Measurements from ENCODE around the gene IQSEC1. TPM values are rescaled to one million over a fixed set of nuclear protein-coding genes. Genes with fewer than 3 reads are reported as not detected.

IQSEC1 gene
- polyA plus RNA-seq, 2 of the 4 experiments (the other 2 are of a cell fraction): 3.7 to 10.7 TPM

GRCh38 chr3:13020159-13020750 is 53.0 kb downstream of the IQSEC1 start:
- ChIA-PET CTCF (interaction anchor here (1.3 to 1.4 kb wide), 3 partner anchors 10 to 25 kb away, joined by 4 to 5 read pairs (median 5); no protein-coding TSS in a partner anchor), POLR2A (no interaction called here)
- FAIRE-seq (no peak), ATAC-seq (no peak), DNase-seq (ENCODE audit: low read depth in 1 of 2, low spot score in 1 of 2) (no peak)
- Histone ChIP-seq H3K4me3 (no peak overlapping the region), H3K27ac (peak overlapping the region in 1 of 2 experiments; percentile 1; a peak in 1 of 6 replicates), H3K4me2 (no peak overlapping the region), H3K4me1 (peaks cover 32% of the 10 kb centered on the region), H3K9me3 (no peaks in the 10 kb centered on the region)
- WGBS (ENCODE audit: missing lambda C conversion rate): 81% methylated on average over 5 of the region's 6 CpGs
- TF ChIP-seq POLR2AphosphoS2 (conservative IDR thresholded peaks at IDR 0.05; ENCODE audit: low read length) (no peak), USF2 (IDR thresholded peaks at IDR 0.05) (no peak), BHLHE40 (IDR thresholded peaks at IDR 0.05; ENCODE audit: low read depth, low read length) (no peak), SMC3 (IDR thresholded peaks at IDR 0.05) (no peak)

GRCh38 chr3:13019243-13020095 is 53.8 kb downstream of the IQSEC1 start:
- Histone ChIP-seq H3K4me3 (no peak overlapping the region), H3K4me1 (peaks cover 25% of the 10 kb centered on the region), H3K27ac (no peak overlapping the region; a peak in 1 of 6 replicates), H3K4me2 (no peak overlapping the region), H3K9me3 (no peaks in the 10 kb centered on the region)
- ATAC-seq (no peak), FAIRE-seq (no peak), DNase-seq (ENCODE audit: low read depth in 1 of 2, low spot score in 1 of 2) (no peak)
- CTCF ChIA-PET: interaction anchor here (1.2 to 1.4 kb wide), 3 partner anchors 12 to 24 kb away, joined by 5 read pairs; no protein-coding TSS in a partner anchor
- POLR2A ChIA-PET: no interaction called here
- WGBS (ENCODE audit: missing lambda C conversion rate): 87% methylated on average over 20 of the region's 30 CpGs
- TF ChIP-seq RFX5 (IDR thresholded peaks at IDR 0.05) (no peak), MAFK (IDR thresholded peaks at IDR 0.05; ENCODE audit: partially characterized antibody) (peak; percentile 57)

GRCh38 chr3:13018561-13019242 is 54.5 kb downstream of the IQSEC1 start:
- ChIA-PET POLR2A (no interaction called here), CTCF (interaction anchor here (1.2 to 1.3 kb wide), 3 partner anchors 11 to 126 kb away, joined by 3 to 5 read pairs (median 5); no protein-coding TSS in a partner anchor)
- Histone ChIP-seq H3K4me1 (peaks cover 23% of the 10 kb centered on the region), H3K27ac (no peak overlapping the region), H3K9me3 (no peaks in the 10 kb centered on the region), H3K4me3 (no peak overlapping the region), H3K4me2 (no peak overlapping the region)
- no peak for DNase-seq (ENCODE audit: low read depth in 1 of 2, low spot score in 1 of 2)
- ATAC-seq: no peak
- FAIRE-seq: no peak
- TF ChIP-seq RCOR1 (IDR thresholded peaks at IDR 0.05; ENCODE audit: low read depth, low read length) (no peak), NR3C1 (IDR thresholded peaks at IDR 0.05) (no peak), GATA3 (IDR thresholded peaks at IDR 0.05; ENCODE audit: borderline replicate concordance) (no peak), CBX2 (IDR thresholded peaks at IDR 0.05; ENCODE audit: borderline replicate concordance, low read depth) (no peak), JUNB (IDR thresholded peaks at IDR 0.05) (no peak), HES2 (IDR thresholded peaks at IDR 0.05) (no peak), POLR2AphosphoS2 (conservative IDR thresholded peaks at IDR 0.05; ENCODE audit: low read length) (no peak), REST (IDR thresholded peaks at IDR 0.05) (no peak)
- WGBS (ENCODE audit: missing lambda C conversion rate): 82% methylated on average over 14 of the region's 15 CpGs

All from A549 (cell line).